Dendritic cell treated with granulocyte-macrophage colony-stimulating factor and Interleukin-4, amounts not matched to agents 40 ng/mL and 50 ng/mL, for 4 days (primary cell): Measurements from ENCODE around the gene ADI1.

Experiments
- H3K27ac Mint-ChIP-seq: one replicate; pipeline ENCODE4 v1.8.0; 2022; ENCODE audit warnings: mild to moderate bottlenecking, mixed read lengths
- H3K27me3 Mint-ChIP-seq: one replicate; pipeline ENCODE4 v1.8.0; 2022; ENCODE audit warnings: mild to moderate bottlenecking, mixed read lengths
- H3K36me3 Mint-ChIP-seq: one replicate; pipeline ENCODE4 v1.8.0; 2022; ENCODE audit warnings: low read depth, mixed read lengths
- H3K4me1 Mint-ChIP-seq: one replicate; pipeline ENCODE4 v1.8.0; 2022; ENCODE audit warnings: low read depth, mixed read lengths
- H3K4me3 Mint-ChIP-seq: one replicate; pipeline ENCODE4 v1.8.0; 2022; ENCODE audit warnings: mild to moderate bottlenecking, moderate library complexity, mixed read lengths
- H3K9me3 Mint-ChIP-seq: one replicate; pipeline ENCODE4 v1.8.0; 2022; ENCODE audit warnings: mixed read lengths
- intact Hi-C: fragments of 100-400 bp; cut with micrococcal nuclease; formaldehyde crosslinking; loops from one replicate; pipeline ENCODE4 v1.15.0; 2022

ADI1 gene

GRCh38 chr2:3486047-3487027 lies 33.0 kb downstream of the ADI1 start:
- Mint-ChIP-seq H3K27ac (no peak overlapping the region), H3K9me3 (peaks cover 12% of the 10 kb centered on the region), H3K36me3 (peaks cover 52% of the 10 kb centered on the region), H3K4me1 (no peaks in the 10 kb centered on the region), H3K4me3 (no peak overlapping the region), H3K27me3 (no peaks in the 10 kb centered on the region)
- intact Hi-C loops = no loop called here

- no peaks in the 10 kb centered on the region for H3K4me1 Mint-ChIP-seq
- intact Hi-C loops = no loop called here
- H3K36me3 Mint-ChIP-seq = peaks cover 63% of the 10 kb centered on the region
- no peaks in the 10 kb centered on the region for H3K27me3 Mint-ChIP-seq
- no peak overlapping the region for H3K4me3 Mint-ChIP-seq
- peaks cover 12% of the 10 kb centered on the region for H3K9me3 Mint-ChIP-seq
- H3K27ac Mint-ChIP-seq = no peak overlapping the region
Measured at GRCh38 chr2:3485166-3485565, 34.2 kb downstream of the ADI1 start.

- H3K9me3 Mint-ChIP-seq = peaks cover 12% of the 10 kb centered on the region
- no peaks in the 10 kb centered on the region for H3K4me1 Mint-ChIP-seq
- intact Hi-C loops = no loop called here
- no peak overlapping the region for H3K4me3 Mint-ChIP-seq
- H3K36me3 Mint-ChIP-seq = peaks cover 72% of the 10 kb centered on the region
- H3K27me3 Mint-ChIP-seq = no peaks in the 10 kb centered on the region
- no peak overlapping the region for H3K27ac Mint-ChIP-seq
Measured at GRCh38 chr2:3483986-3484960, 35.1 kb downstream of the ADI1 start.

GRCh38 chr2:3483227-3483985 lies 35.9 kb downstream of the ADI1 start:
- no peaks in the 10 kb centered on the region for H3K4me1 Mint-ChIP-seq
- intact Hi-C loops = no loop called here
- no peaks in the 10 kb centered on the region for H3K27me3 Mint-ChIP-seq

DNA sequence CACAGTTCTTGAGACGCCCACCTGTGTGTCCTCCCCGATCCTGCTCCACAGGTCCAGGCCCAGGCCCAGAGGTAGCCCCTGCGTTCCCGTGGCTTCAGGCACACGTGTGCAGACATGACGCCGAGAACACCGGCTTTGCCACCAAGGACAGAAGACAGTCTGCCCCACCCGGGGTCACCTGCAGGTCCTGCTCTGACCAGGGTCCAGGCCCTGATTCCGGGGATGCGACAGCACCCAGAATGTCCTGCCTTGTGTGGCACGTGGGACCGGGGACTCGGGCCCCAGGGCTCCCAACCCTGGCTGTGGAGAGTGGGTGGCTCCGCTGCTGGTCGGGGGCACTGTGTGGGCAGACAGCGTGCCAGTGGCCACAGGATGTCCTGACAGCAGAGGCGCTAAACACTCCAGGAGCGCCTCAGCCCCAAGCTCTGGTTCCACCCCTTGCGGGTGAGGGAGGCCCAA lies 36.9 kb downstream of the ADI1 start:
- Mint-ChIP-seq H3K27me3 (no peaks in the 10 kb centered on the region), H3K9me3 (peaks cover 12% of the 10 kb centered on the region), H3K4me1 (no peaks in the 10 kb centered on the region), H3K27ac (no peak overlapping the region), H3K36me3 (peaks cover 91% of the 10 kb centered on the region), H3K4me3 (no peak overlapping the region)
- intact Hi-C loops = no loop called here

More at GRCh38 chr2:3483227-3483985, 35.9 kb downstream of the ADI1 start:
- H3K9me3 Mint-ChIP-seq = peaks cover 12% of the 10 kb centered on the region
- H3K36me3 Mint-ChIP-seq = peaks cover 81% of the 10 kb centered on the region
- H3K27ac Mint-ChIP-seq = no peak overlapping the region
- no peak overlapping the region for H3K4me3 Mint-ChIP-seq

DNA sequence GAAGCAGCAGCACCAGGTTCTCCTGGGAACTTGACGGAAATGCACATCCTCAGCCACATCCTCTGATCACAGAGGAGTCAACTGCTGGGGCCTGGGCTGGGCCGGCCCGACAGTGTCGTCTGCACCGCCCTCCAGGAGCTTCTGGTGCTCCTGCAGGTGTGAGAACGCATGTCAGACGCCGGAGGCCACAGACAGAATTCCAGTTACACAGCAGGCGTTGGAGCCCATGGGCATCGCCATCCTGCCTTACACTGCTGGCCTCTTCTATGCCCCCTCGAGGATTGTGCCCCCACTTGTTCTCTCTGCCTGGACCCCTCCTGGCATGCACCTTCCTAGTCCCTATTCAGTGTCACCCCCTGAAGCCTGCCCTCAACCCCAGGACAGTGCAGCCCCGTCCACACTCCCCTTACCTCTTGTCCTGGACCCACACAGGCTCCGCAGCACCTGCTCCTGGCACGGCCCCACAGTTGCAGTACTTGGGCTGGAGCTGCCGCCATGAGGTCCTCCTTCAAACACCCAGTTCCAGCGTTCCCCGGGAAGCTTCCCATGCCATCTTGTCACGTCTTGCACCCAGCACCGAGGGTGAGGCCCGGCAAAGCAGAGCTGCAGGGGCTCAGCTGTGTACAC lies 37.5 kb downstream of the ADI1 start:
- H3K27ac Mint-ChIP-seq = no peak overlapping the region
- H3K27me3 Mint-ChIP-seq = no peaks in the 10 kb centered on the region
- H3K4me1 Mint-ChIP-seq = no peaks in the 10 kb centered on the region
- H3K9me3 Mint-ChIP-seq = peaks cover 9% of the 10 kb centered on the region
- intact Hi-C loops = no loop called here
- H3K36me3 Mint-ChIP-seq = peaks cover 93% of the 10 kb centered on the region
- H3K4me3 Mint-ChIP-seq = no peak overlapping the region

- H3K4me3 Mint-ChIP-seq = no peak overlapping the region
- peaks cover under 1% of the 10 kb centered on the region for H3K9me3 Mint-ChIP-seq
- H3K36me3 Mint-ChIP-seq = peaks cover 91% of the 10 kb centered on the region
- no peaks in the 10 kb centered on the region for H3K27me3 Mint-ChIP-seq
- no peak overlapping the region for H3K27ac Mint-ChIP-seq
- intact Hi-C loops = no loop called here
- no peaks in the 10 kb centered on the region for H3K4me1 Mint-ChIP-seq
Measured at GRCh38 chr2:3481011-3481400, 38.3 kb downstream of the ADI1 start.

DNA sequence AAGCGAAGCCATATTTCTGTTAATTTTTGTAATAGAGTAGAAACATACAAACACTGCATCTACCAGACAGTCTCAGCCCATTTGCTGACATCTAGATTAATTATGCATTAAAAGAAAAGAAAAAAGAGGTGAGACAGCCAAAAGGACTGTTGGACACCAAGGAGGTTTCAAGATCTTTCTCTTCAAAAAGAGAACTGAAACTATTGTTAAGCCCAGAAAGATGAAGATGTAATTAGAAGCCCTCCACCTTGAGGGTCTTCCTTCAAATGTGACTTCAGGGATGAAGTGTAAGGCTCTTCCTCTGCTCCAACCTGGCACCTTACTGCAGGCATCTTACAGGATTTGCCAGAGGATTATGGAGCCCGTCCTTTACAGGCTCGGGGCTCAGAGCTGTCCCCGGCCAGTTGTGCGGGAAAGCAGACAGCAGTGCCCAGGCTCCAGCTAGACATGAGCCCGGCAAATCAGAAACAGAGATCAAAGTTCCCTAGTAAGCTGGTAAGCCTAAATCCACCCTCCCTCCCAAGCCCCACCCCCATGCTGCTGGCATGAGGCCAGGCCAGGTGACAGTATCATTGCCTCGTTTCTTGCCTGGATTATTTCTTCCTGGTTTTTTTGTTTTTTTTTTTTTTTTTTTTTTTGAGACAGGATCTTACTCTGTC lies 38.9 kb downstream of the ADI1 start:
- intact Hi-C loops = no loop called here
- H3K4me3 Mint-ChIP-seq = no peak overlapping the region
- peaks cover 91% of the 10 kb centered on the region for H3K36me3 Mint-ChIP-seq
- no peaks in the 10 kb centered on the region for H3K27me3 Mint-ChIP-seq
- no peak overlapping the region for H3K27ac Mint-ChIP-seq
- no peaks in the 10 kb centered on the region for H3K4me1 Mint-ChIP-seq
- no peaks in the 10 kb centered on the region for H3K9me3 Mint-ChIP-seq

GRCh38 chr2:3479430-3480320 lies 39.7 kb downstream of the ADI1 start:
- Mint-ChIP-seq H3K4me3 (no peak overlapping the region), H3K27me3 (no peaks in the 10 kb centered on the region), H3K9me3 (no peaks in the 10 kb centered on the region), H3K27ac (no peak overlapping the region), H3K4me1 (no peaks in the 10 kb centered on the region), H3K36me3 (peaks cover 91% of the 10 kb centered on the region)
- intact Hi-C loops = no loop called here

DNA sequence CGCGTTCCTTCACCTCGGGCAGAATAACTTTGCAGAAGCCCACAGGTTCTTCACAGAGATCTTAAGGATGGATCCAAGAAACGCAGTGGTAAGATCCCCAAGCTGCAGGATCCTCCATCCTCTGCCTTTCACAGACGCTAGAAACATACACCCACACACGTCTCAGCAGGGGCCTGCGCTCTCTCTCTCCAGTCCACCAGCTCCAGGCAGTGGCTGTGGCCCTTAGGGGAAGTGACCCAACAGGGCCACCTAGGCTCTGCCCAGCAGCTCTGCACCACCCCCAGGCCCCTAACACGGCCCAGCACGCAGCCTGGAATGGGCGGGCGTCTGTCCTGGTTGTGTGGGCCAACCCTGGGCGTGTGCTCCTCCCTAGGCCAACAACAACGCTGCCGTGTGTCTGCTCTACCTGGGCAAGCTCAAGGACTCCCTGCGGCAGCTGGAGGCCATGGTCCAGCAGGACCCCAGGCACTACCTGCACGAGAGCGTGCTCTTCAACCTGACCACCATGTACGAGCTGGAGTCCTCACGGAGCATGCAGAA lies 40.4 kb downstream of the ADI1 start:
- no peaks in the 10 kb centered on the region for H3K9me3 Mint-ChIP-seq
- peaks cover 91% of the 10 kb centered on the region for H3K36me3 Mint-ChIP-seq
- no peak overlapping the region for H3K27ac Mint-ChIP-seq
- H3K4me1 Mint-ChIP-seq = no peaks in the 10 kb centered on the region
- H3K27me3 Mint-ChIP-seq = no peaks in the 10 kb centered on the region
- intact Hi-C loops = no loop called here
- H3K4me3 Mint-ChIP-seq = no peak overlapping the region

DNA sequence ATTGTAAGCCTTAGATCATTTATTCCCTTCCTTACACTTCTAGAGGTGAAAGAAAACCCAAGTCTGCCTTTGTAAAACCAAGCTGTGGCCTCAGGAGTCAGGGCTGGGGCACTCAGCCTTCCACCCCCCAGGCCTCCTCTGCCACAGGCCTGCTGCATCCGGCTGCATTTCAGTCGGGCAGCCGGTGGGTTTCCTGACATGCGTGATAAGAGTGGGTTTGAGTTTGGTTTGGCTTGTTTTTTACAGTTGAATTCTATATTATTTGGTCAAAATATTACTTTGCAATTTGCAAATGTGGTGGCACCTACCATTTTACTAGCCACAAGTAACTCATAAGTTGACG lies 42.4 kb downstream of the ADI1 start:
- Mint-ChIP-seq H3K4me3 (no peak overlapping the region), H3K27ac (no peak overlapping the region), H3K4me1 (no peaks in the 10 kb centered on the region), H3K36me3 (peaks cover 91% of the 10 kb centered on the region), H3K27me3 (no peaks in the 10 kb centered on the region), H3K9me3 (no peaks in the 10 kb centered on the region)
- intact Hi-C loops = no loop called here
